GM18498 (cell line): ENCODE measurements around the gene WBP1.
A peak's percentile ranks its signal among the peaks of the same experiment; 100 is the strongest.
"Not testable (repeated sequence)": the region's sequence is repeated elsewhere in the genome, so short reads cannot be mapped to it uniquely, and the experiment has no call there.

Source experiments
- ATAC-seq: cut with Tn5 transposase; IDR thresholded peaks from one replicate; pipeline ENCODE4 v1.9.1; 2021; ENCODE audit warnings: mild to moderate bottlenecking, moderate library complexity; ENCODE audit not compliant: unreplicated experiment

The WBP1 gene

DNA sequence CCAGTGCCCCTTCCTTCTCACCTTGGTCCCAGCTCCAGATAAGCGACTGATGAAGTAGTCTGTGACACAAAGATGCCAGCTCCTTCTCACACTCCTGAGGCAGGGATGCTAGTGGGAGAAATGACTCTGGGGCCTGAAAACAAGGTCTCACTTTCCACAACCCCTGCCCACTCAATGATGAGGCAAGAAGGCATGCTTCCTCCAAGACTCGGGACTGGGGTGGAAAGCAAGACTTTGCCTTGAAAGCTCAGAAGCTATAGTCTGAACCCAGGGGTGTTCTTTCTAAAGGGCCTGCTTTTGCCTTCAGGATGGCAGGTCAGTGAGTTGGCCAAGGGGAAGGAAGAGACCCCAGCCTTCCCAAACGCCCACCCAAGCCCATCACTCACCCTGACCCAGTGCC lies 23.2 kb downstream of the WBP1 start:
- ATAC-seq = no peak

DNA sequence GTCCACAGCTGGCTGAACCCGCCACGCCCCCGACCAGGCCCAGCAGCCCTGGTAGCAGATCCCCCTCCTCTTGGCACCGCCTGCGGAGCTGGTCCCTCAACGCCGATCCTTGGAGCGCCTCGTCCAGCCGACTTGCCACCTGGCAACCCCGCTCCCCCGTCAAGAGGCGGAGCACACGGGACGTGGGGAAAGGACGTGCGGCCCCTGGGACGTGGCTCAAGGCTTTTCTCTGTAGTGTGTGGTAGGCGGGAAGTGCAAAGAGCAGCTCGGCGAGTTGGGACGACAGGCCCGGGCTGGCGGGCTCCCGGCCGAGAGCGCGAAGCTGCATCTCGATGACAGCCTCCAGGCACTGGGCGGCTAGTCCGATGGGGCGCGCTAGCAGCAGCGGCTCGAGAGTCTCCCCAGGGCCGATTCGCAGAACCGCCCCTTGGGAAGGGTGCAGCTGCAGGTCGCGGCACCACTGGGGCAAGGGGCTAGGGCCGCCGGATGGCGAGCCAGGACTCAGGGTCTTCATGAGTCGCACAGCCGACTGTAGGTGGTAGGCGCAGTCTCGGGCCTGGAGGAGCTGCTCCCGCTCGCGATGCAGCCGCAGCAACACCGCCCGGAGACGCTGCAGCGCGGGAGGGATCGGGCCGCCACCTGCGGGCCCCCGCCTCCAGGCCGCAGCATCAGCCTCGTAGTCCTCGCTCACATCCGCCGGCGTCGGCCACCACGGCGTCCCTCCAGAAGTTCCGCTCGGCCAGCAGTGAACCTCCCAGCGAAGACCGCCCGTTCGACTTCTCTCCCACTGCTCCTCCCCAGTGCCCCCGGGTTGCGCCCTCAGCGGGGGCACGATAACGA lies 23.9 kb downstream of the WBP1 start:
- ATAC-seq = peak; percentile 41

DNA sequence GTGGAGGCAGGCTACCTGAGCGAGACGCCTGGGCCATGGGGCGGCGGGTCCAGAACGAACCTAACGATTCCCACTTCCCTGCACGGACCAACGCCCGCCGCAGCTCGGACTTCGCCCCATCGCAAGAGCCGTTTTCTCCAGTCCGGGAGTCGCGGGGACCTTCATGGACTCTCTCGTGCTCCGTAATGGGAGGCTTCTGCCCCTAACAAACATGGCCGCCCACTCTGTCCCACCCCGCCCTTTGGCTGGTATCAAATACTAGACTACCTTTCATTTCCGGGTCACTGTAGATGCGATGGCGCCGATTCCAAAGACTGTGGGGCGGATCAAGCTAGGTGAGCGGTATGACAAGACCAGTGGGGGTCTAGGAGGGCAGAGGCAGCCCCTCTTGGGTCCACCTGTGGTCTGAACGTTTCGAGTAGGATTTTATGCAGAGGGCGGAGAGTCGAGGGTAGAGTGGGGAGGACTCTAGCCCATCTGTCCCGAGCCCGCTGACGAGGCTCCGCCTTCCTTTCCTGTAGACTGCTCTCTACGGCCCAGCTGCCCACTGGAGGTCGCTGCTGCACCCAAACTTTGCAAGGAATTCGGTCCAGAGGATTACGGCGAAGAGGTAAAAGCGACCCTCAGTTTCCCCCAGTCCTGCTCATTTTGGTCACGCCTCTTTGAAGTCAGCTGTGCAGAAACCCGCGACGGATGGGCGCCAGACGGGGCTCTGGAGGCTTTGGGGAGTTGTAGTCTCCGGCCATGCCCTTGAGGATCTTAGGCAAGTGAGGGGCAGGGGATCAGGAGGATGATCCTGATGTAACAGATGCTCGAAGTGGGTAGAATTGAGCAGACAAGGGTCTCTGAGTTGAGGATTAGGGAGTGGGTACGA lies 24.8 kb downstream of the WBP1 start, which contains the start of the genes CCDC142 and TTC31:
Gene CCDC142, minus strand, starts transcription at position 198 of the 874 bp plus-strand sequence. Its CDS starts 161 bp downstream, at position 37.
Gene TTC31, plus strand, starts transcription at position 281 of the 874 bp plus-strand sequence. Its CDS starts 15 bp downstream, at position 296.
- ATAC-seq = peak; percentile 90

DNA sequence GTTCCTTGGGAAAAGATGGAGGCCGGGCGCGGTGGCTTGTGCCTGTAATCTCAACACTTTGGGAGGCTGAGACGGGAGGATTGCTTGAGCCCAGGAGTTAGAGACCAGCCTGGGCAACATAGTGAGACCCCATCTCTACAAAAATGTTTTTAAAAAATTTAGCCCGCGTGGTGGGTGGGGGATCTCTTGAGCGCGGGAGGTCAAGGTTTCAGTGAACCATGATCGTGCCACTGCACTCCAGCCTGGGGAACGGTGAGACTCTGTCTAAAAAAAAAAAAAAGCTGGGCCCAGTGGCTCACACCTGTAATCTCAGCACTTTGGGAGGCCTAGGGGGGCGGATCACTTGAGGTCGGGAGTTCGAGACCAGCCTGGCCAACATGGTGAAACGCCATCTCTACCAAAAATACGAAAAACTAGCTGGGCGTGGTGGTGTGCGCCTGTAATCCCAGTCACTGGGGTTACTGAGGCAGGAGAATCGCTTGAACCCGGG lies 25.5 kb downstream of the WBP1 start:
- ATAC-seq = not testable (repeated sequence)

DNA sequence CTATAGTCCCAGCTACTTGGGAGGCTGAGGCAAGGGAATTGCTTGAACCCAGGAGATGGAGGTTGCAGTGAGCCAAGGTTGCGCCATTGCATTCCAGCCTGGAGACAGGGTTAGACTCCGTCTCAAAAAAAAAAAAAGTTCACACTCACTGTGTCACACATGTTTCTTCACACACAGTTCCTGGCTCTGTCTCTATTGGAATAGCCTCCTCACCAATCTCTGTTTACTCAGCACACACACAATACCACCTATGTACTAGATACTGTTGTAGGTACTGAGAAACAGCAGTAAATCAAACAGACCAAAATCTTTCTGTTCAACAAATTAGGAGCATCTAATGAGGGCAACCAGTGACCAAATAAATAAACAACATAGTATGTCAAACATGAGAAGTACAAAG lies 27.9 kb downstream of the WBP1 start:
- ATAC-seq = no peak

DNA sequence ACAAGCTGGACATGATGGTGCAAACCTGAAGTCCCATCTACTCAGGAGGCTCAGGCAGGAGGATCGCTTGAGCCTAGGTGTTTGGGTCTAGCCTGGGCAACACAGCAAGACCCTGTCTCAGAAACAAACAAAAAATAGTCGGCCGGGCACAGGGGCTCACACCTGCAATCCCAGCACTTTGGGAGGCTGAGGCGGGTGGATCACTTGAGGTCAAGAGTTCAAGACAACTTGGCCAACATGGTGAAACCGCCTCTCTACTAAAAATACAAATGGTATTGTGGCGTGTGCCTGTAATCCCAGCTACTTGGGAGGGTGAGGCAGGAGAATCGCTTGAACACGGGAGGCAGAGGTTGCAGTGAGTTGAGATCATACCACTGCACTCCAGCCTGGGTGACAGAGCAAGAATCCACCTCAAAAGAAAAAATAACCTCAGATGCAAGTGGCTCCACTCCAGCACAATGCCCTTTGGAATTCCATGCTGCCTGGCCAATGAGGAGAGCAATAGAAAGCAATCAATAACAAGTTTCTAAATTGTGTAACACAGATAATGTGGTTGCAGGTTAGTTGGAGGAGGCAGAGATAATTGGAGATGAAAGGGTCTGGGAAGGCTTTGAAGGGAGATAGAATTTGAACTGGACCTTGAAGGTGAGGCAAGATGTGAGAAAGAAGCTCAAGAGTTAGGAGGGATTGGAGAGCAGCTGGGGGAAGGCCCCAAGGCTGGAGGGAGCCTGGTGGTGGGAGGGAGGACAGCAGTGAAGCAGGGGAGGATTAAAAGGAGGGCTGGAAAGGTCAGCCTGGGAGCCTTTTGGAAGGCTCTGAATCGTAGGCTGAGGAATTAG lies 30.6 kb downstream of the WBP1 start:
- ATAC-seq = no peak

DNA sequence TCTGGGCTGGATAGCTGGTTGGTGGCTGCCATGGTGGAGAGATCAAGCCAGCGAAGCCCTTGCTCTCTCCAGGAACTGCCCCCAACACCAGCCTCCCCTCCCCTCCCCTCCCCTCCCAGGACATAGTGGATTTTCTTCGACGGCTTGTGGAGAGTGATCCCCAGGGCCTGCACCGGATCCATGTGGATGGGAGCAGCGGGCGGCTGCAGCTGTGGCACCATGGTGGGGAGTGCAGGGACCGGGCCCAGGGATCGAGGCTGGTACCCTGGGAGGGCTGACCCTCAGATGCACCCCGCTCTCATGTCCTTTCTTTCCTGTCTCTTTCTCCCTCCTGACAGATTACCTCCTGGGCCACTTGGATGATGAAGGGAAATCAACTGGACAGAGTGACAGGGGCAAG lies 31.7 kb downstream of the WBP1 start:
- ATAC-seq = no peak

DNA sequence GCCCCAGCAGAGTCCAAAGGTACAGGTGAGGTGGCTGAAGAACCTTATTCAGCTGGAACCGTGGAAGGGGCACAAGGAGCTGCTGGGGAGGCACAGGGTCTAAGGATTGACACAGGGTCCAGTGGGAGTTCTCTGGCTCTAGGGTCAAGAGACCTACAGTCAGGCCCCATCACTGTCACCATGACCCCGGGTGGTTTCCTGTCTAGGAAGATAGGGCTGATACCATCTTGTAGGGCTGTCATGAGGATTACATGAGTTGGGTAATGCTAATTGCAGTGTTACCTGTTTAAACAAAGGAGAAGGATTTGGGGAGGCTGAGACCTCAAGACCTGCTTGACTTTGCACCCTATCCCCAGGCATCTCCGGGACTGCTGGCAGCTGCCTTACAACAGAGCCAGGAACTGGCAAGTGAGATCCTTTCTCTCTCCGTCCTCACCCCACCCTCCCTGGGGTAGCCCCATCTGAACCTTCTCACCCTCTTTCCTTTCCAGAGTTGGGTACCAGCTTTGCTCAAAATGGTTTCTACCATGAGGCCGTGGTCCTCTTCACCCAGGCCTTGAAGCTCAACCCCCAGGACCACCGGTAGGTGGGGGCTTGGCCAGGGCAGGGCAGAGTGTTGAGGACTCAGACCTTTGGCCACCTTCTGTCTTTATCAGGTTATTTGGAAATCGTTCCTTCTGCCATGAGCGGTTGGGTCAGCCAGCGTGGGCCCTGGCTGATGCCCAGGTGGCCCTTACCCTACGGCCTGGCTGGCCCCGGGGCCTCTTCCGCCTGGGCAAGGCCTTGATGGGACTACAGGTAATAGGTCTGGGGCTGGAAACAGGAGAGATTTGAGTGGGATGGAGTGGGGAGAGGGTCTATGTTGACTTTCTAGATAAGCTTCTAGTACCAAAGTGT lies 33.7 kb downstream of the WBP1 start:
- no peak for ATAC-seq

DNA sequence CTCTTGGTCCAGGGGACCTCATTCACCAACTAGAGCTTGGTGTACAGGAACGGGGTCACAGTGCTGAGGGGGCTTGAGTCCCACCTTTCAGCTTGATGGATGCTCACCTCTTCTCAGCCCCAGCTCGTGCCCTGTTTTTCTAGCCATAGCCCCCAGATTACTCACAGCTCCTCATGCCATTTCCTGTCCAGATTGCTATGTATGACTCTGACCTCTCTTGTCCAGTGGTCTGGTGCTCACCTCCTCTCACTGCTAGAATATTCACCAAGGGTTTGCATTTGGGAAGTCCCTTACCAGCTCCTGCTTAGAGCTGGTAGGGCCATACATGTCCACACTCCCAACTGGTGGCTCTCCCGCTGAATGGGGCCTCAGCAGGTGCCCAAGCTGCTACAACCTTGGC lies 35.3 kb downstream of the WBP1 start:
- ATAC-seq = no peak

DNA sequence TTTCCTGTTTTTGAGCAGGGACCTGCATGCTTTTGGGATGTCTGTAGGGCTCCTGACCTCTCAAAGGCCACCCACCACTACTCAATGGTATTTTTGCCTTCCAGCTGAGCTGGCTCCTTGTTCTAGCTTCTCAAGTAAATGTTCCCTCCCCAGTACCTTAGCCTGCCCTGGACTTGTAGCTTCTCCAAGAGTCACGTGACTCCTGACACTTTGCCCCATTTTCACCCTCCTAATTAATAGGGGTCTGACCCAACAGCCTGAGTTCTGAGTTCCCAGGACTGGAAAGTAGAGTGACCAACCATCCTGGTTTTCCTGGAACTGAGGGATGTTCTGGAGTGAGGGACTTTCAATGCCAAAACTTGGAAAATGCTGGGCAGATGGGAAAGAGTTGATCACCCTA lies 37.2 kb downstream of the WBP1 start:
- no peak for ATAC-seq

DNA sequence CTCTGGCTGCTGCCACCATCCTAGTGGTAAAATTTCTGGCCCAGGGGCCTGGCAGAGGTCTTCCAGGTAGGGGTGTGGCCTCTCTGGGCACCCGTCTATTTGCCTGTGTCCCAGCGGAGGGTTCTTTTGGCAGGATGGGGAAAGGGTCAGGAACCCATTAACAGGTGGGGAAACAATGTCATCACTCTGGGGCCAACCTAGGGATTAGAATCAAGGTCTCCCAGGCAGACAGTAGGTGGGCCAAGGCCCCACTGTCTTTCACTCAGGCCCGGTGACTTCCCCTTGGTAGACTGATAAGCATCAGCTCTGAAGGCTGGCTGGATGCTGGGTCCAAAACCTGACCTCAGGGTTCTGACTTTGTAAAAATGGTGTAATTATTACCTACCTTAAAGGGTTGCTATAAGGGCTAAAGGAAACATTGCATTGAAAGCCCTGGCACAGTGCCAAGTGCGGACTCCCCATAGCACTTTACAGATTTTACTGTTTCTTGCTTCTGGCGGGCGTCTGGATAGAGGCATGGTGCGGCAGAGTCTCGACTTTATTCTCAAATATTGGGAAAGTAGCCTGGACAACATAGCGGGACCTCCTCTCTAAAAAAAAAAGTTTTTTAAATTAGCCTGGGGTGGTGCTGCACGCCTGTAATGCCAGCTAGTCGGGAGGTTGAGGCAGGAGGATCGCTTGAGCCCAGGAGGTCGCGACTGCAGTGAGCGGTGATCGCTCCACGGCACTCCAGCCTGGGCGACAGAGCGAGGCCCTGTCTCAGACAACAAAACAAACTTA lies 38.9 kb downstream of the WBP1 start:
- ATAC-seq = no peak

DNA sequence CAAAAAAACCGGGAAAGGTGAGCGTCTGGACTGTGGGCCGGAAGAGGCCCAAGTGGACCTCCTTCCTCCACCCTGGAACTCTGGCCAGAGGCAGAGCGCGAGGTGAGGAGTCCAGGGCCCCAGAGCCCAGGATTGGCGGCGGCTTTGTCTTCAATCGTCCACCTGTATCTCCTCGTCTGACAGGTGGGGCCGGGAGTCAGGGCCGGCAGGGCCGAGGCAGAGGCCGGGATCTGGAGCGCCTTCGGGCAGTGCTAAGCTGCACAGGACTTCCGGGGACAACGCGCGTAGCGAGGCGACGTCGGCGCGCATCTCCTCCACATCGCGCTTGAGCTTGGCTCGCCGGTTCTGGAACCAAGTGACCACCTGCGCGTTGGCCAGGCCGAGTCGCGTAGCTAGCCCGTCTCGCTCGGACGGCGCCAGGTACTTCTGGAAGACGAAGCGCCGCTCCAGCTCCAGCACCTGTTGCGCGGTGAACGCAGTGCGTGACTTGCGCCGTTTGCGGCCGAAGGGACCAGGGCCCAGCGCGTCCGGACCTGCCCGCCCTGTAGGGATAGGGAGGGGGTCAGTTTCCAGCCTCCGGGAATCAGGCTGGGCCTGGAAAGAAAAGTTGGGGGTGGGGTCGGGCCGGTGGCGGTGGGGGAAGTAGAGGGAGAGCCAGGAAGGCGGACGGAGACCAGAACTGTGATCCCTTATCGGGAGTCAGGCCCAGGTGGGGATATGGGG lies 39.7 kb downstream of the WBP1 start:
- no peak for ATAC-seq

DNA sequence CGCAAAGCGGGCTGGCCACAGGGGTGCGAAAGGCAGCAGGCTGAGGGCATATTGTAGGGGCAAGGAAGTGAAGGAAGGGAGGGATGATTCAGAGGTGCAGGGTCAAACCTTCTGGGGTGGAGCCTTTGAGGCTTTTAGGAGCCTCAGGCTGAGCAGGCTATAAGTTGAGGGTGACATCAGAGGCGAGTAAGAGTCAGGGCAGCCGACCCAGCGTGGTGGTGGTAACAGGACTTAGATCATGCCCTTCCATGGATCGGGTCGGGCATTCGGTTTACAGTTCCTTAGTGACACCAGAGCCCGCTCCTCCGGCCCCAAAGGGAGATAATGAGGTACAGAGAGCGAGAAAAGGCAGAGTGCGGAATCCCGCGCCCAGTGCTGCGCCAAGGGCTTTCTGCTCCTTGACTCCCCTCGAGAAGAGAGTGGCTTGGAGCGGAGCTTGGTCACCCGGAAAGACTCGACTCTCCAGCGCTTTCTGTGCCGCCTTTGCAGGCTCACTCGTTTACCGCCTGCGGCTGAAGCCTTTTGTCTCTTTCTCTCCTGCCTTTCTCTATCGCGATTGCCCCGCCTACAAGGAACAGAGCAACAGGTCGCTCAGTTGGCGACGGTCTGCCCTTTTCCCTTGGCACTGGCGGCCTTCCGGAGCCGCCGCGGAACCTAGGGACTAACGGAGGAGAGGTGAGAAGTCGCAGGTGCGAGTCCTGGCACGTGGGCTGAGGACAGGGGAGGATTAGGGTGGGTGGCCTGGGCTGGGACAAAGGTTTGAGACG lies 40.4 kb downstream of the WBP1 start:
- no peak for ATAC-seq

DNA sequence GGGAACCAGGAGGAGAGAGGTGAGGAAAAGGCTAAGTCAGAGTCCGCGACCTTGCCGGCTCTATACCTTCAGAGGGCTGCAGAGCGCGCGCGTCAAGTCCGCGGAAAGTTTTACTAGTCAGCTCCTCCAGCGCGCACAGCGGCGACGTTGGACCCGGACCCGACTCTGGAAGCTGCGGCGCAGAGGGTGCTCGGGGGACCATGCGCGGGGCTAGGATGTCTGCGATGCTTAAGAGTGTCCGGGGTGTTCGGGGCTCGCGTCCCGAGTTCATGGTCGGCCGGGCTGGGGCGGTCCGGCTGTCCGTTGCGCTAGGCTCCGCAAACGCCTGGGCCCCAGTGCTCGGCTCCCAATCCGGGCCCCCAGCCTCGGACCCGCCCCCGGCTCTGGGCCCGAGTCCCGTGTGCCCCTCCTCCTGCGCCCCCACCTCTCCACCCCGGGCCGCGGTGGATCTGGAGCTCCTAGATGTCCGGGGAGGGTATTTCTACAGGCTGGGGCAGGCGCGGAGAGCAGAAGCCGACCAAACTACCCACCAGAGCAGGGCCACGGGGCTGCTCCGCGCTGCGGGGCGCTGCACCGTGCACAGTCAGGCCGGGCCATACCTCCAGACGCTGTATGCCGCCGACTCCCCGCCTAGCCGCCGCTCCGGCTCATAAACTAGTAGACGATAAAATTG lies 41.2 kb downstream of the WBP1 start, which contains the start of gene LBX2:
Gene LBX2, minus strand, starts transcription at position 337 of the 673 bp plus-strand sequence. Its CDS starts 66 bp downstream, at position 271.
- no peak for ATAC-seq

DNA sequence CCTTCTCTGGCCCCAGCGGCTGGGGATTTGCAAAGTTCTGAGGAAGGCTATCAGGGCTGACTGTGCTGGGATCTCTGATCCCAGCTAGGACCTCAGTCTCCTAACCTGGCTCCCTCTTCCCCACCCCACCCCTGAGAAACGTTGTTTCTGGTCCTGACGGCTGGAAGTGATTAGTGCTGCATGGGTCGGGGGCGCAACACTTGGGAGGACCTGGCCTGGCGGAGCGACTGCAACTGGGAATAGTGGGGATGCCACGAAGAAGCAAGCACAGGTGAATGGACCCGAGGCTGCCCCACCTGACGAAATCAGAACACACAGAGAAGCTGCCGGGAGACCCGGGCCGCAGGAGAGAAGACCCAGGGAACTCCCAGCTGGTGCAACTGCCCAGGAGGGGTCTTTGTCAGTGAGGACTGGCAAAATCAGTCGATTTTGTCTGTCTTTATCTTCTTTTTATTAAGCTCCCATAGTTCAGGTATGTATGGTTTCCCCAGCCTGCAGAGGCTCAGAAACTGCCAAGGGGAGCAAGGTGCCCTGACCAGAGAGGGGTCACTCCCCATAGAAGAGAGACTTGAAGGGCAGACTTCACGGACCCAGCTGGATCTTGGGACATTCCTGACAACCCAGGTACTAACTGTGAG lies 41.8 kb downstream of the WBP1 start:
- no peak for ATAC-seq

DNA sequence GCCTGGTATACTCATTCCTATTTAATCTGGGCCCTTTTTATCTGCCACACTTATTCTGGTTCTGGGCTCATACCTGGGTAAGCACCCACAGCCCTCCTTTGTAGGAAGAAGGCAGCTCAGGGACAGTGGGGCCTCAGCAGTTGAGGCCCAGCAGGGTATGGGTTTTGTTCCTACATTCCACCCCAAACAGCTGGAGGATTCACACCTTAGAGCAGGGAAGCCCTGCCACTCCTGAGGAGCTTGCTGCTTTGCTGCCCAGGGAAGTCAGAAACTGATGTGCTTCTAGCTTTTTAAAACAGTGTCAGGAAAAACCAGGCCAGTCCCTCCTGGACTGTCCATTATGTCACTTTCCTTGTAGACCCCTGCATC lies 42.3 kb downstream of the WBP1 start:
- no peak for ATAC-seq
